Lower leg skin (tissue), 4 donors: Measurements from ENCODE around the gene OR2T10. TPM values are rescaled to one million over a fixed set of nuclear protein-coding genes. Genes with fewer than 3 reads are reported as not detected.

Experiments
- DNase-seq, 2 donors: peaks; one replicate each; pipeline ENCODE4 v3.0.0-alpha.2; 2019; ENCODE audit warnings: low spot score in 2 of 2
- H3K4me3 ChIP-seq: fragments of 200-600 bp; sonication (generic); 2 replicates; pipeline ENCODE4 v1.5.1; 2017; ENCODE audit warnings: mild to moderate bottlenecking, low read depth; ENCODE audit not compliant: poor library complexity, severe bottlenecking
- CTCF ChIP-seq, 3 donors: fragments of 450-650 bp; IDR thresholded peaks; one replicate each; pipeline ENCODE4 v1.5.1; 2016; ENCODE audit warnings: antibody characterized with exemption in 3 of 3, mild to moderate bottlenecking in 3 of 3, moderate library complexity in 2 of 3
- POLR2A ChIP-seq, 2 donors: fragments of 450-650 bp; IDR thresholded peaks; one replicate each; pipeline ENCODE4 v1.6.1; 2016 to 2017; ENCODE audit warnings: antibody characterized with exemption in 2 of 2, mild to moderate bottlenecking in 1 of 2, moderate library complexity in 1 of 2
- WGBS, 2 donors: methylation state at CpG; one replicate each; pipeline ENCODE4 v1.1.5; 2018; 5-methylcytosine and 5-hydroxymethylcytosine counted together
- intact Hi-C: fragments of 100-400 bp; cut with DNase I; formaldehyde crosslinking; loops from one replicate; pipeline ENCODE4 v1.15.0; 2023; ENCODE audit warnings: low total_unique reads
- total RNA-seq, 4 donors: library from RNA; depleted of rRNA; stranded (reverse); fragments of >200 nt; gene quantifications; one replicate each; pipeline ENCODE4 v1.1.0, GENCODE V29; 2016

Gene OR2T10
- total RNA-seq, 4 donors from 2014 or later: not detected

- TF ChIP-seq POLR2A (IDR thresholded peaks at IDR 0.05) (no peak), CTCF (IDR thresholded peaks at IDR 0.05) (no peak)
- no peak overlapping the region for H3K4me3 ChIP-seq
- 82 to 85% methylated on average over 8 of the region's 8 CpGs for WGBS, 2 donors
- intact Hi-C loops: no loop called here
- no peak for DNase-seq
These were observed 1.9 kb upstream of the OR2T10 start for GRCh38 chr1:248599396-248599795.

GRCh38 chr1:248596615-248597014, 885 bp downstream of the OR2T10 start:
- no peak overlapping the region for H3K4me3 ChIP-seq
- no peak for DNase-seq
- WGBS, 2 donors: 53 to 59% methylated on average over 2 of the region's 2 CpGs
- TF ChIP-seq CTCF (IDR thresholded peaks at IDR 0.05): no peak
- no peak for TF ChIP-seq POLR2A (IDR thresholded peaks at IDR 0.05)
- intact Hi-C loops: no loop called here

GRCh38 chr1:248593226-248593625, 4.3 kb downstream of the OR2T10 start:
- WGBS, 2 donors: 84 to 87% methylated on average over 5 of the region's 5 CpGs
- no peak for TF ChIP-seq POLR2A (IDR thresholded peaks at IDR 0.05)
- no peak for TF ChIP-seq CTCF (IDR thresholded peaks at IDR 0.05)

GRCh38 chr1:248592655-248593054, 4.8 kb downstream of the OR2T10 start:
- no peak for DNase-seq
- no peak overlapping the region for H3K4me3 ChIP-seq
- whole genome bisulfite sequencing, 2 donors: 67 to 77% methylated on average over 1 of the region's 1 CpG
- intact Hi-C loops: no loop called here
- TF ChIP-seq CTCF (IDR thresholded peaks at IDR 0.05) (no peak), POLR2A (IDR thresholded peaks at IDR 0.05) (no peak)

More at GRCh38 chr1:248593226-248593625, 4.3 kb downstream of the OR2T10 start:
- no peak overlapping the region for H3K4me3 ChIP-seq
- intact Hi-C loops: no loop called here
- no peak for DNase-seq

GRCh38 chr1:248590055-248590454, 7.4 kb downstream of the OR2T10 start:
- TF ChIP-seq CTCF (IDR thresholded peaks at IDR 0.05) (no peak), POLR2A (IDR thresholded peaks at IDR 0.05) (no peak)
- peak in 1 of 2 donors; percentile 79 for DNase-seq
- H3K4me3 ChIP-seq: no peak overlapping the region
- WGBS, 2 donors: 89 to 93% methylated on average over 17 of the region's 17 CpGs
- intact Hi-C loops: no loop called here

- DNase-seq: no peak
- TF ChIP-seq POLR2A (IDR thresholded peaks at IDR 0.05) (no peak), CTCF (IDR thresholded peaks at IDR 0.05) (no peak)
- intact Hi-C loops: no loop called here
- no peak overlapping the region for H3K4me3 ChIP-seq
- WGBS, 2 donors: 65 to 76% methylated on average over 3 of the region's 3 CpGs
These were observed 8.2 kb downstream of the OR2T10 start for GRCh38 chr1:248589334-248589733.
